Fibroblast of mammary gland (primary cell): Measurements from ENCODE around the gene SND1.

ENCODE experiments used
- DNase-seq: peaks from one replicate; pipeline ENCODE4 v3.0.0-alpha.2; 2010; ENCODE audit warnings: low read depth
- H3K4me3 ChIP-seq: 2 replicates; pipeline ENCODE4 v1.5.1; 2011; ENCODE audit warnings: low read depth, mild to moderate bottlenecking, low read length, moderate library complexity; ENCODE audit not compliant: control insufficient read depth
- CTCF ChIP-seq: conservative IDR thresholded peaks from 2 replicates; pipeline ENCODE4 v1.5.1; 2011; ENCODE audit warnings: low read depth, low read length, inconsistent platforms; ENCODE audit not compliant: control insufficient read depth, insufficient read depth

SND1 gene

GRCh38 chr7:127978421-127978820 lies 326.4 kb downstream of the SND1 start:
- TF ChIP-seq CTCF, result no peak
- DNase-seq, result no peak
- H3K4me3 ChIP-seq, result no peak overlapping the region

- no peak overlapping the region for H3K4me3 ChIP-seq
- no peak for TF ChIP-seq CTCF
- DNase-seq, result no peak
Observed at GRCh38 chr7:127979113-127979727, 327.2 kb downstream of the SND1 start.

- DNase-seq, result no peak
- H3K4me3 ChIP-seq, result no peak overlapping the region
- TF ChIP-seq CTCF, result no peak
Observed at GRCh38 chr7:127979728-127980126, 327.7 kb downstream of the SND1 start.

- TF ChIP-seq CTCF, result no peak
- H3K4me3 ChIP-seq, result no peak overlapping the region
- DNase-seq, result no peak
Observed at GRCh38 chr7:127980901-127981300, 328.9 kb downstream of the SND1 start.

- no peak for DNase-seq
Observed at GRCh38 chr7:127981965-127982364, 330.0 kb downstream of the SND1 start.

GRCh38 chr7:127983804-127984332 lies 331.9 kb downstream of the SND1 start:
- TF ChIP-seq CTCF, result no peak
- peak; percentile 3 for DNase-seq
- no peak overlapping the region for H3K4me3 ChIP-seq

More at GRCh38 chr7:127981965-127982364, 330.0 kb downstream of the SND1 start:
- no peak overlapping the region for H3K4me3 ChIP-seq
- TF ChIP-seq CTCF, result no peak
